K562 (cell line): ENCODE measurements around the gene MDN1. TPM values are rescaled to one million over a fixed set of nuclear protein-coding genes. Genes with fewer than 3 reads are reported as not detected.
"Not testable (repeated sequence)": the region's sequence is repeated elsewhere in the genome, so short reads cannot be mapped to it uniquely, and the experiment has no call there.

Experiments used
- ATAC-seq: fragments of 200-7000 bp; cut with Tn5 transposase; 3 replicates; pipeline ENCODE4 v1.9.1; 2020; ENCODE audit warnings: moderate library complexity
- BruUV-seq: library from RNA; stranded (reverse); fragments of 400-500 nt; replicated peaks from 2 replicates; lab custom pipeline; 2021; lab: Mats Ljungman, UMichigan
- CTCF ChIA-PET: fragments of 300-600 bp; formaldehyde crosslinking; extraction: SDS; loops from one replicate; lab custom pipeline; 2021; ENCODE audit warnings: low intra/inter-chr PET ratio; lab: Yijun Ruan, JAX
- POLR2A ChIA-PET: fragments of 300-600, 350-650 bp; sonication (Branson Sonifier 250); formaldehyde crosslinking; extraction: SDS; loops from one replicate; lab custom pipeline; 2021; ENCODE audit warnings: antibody characterized with exemption, inconsistent platforms; lab: Yijun Ruan, JAX
- DNase-seq, 4 experiments: peaks; one replicate each; pipeline versions ENCODE4 v3.0.0 to v3.0.0-alpha.2; 2011 to 2018; ENCODE audit warnings: low spot score in 3 of 4, mixed read lengths in 3 of 4; ENCODE audit errors: extremely low read depth in 1 of 4
- FAIRE-seq: peaks from 2 replicates; lab custom pipeline; 2011; peaks lifted over from hg19 to GRCh38; lab: Jason Lieb, UNC
- H2AFZ ChIP-seq: 2 replicates; pipeline ENCODE4 v1.6.0; 2011; ENCODE audit warnings: low read depth, low read length, control low read depth, inconsistent platforms
- H3K27ac ChIP-seq: fragments of 200-600 bp; 3 replicates; pipeline ENCODE4 v1.8.0; 2011; ENCODE audit warnings: low read depth, mild to moderate bottlenecking, control low read depth, inconsistent platforms, low read length, moderate library complexity, mixed read lengths; ENCODE audit errors: extremely low read depth
- H3K27me3 ChIP-seq, 2 experiments: fragments of 300-600 bp in 1 of 2; 2 replicates in 1 of 2; 3 replicates in 1 of 2; pipeline versions ENCODE4 v1.6.0 to v1.8.0; 2011; ENCODE audit warnings: inconsistent platforms in 2 of 2, low read length in 2 of 2, mild to moderate bottlenecking in 1 of 2, mixed read lengths in 1 of 2, moderate library complexity in 1 of 2; ENCODE audit not compliant: control insufficient read depth in 2 of 2, insufficient read depth in 2 of 2
- H3K36me3 ChIP-seq: fragments of 300-600 bp; 3 replicates; pipeline ENCODE4 v1.8.0; 2011; ENCODE audit warnings: mild to moderate bottlenecking, low read length, inconsistent platforms; ENCODE audit not compliant: control insufficient read depth, insufficient read depth
- H3K4me1 ChIP-seq, 2 experiments: fragments of 200-600 bp in 1 of 2; replicated peaks in 1 of 2; 2 replicates in 1 of 2; 3 replicates in 1 of 2; pipeline versions ENCODE4 v1.5.1 to v1.8.0; 2011; ENCODE audit warnings: inconsistent platforms in 2 of 2, low read length in 2 of 2, mild to moderate bottlenecking in 1 of 2, mixed read lengths in 1 of 2, moderate library complexity in 1 of 2; ENCODE audit not compliant: control insufficient read depth in 2 of 2, insufficient read depth in 2 of 2
- H3K4me2 ChIP-seq: 2 replicates; pipeline ENCODE4 v1.6.1; 2011; ENCODE audit warnings: low read length, control low read depth, inconsistent platforms, mixed read lengths; ENCODE audit not compliant: insufficient read depth
- H3K4me3 ChIP-seq: fragments of 200-600 bp; sonication (generic), shearing (Covaris generic); 2 replicates; pipeline ENCODE4 v1.5.1; 2016; ENCODE audit warnings: control low read depth, inconsistent platforms
- H3K79me2 ChIP-seq: fragments of 200-600 bp; 3 replicates; pipeline ENCODE4 v1.8.0; 2011; ENCODE audit warnings: low read length, inconsistent platforms; ENCODE audit not compliant: control insufficient read depth, insufficient read depth
- H3K9ac ChIP-seq, 2 experiments: 2 replicates each; pipeline versions ENCODE4 v1.6.0 to v1.6.1; 2011; ENCODE audit warnings: low read depth in 2 of 2, low read length in 2 of 2, control low read depth in 1 of 2, inconsistent platforms in 1 of 2, mild to moderate bottlenecking in 1 of 2, mixed read lengths in 1 of 2; ENCODE audit not compliant: insufficient read depth in 1 of 2
- H3K9me1 ChIP-seq: one replicate; pipeline ENCODE4 v1.6.0; 2011; ENCODE audit warnings: inconsistent platforms, mild to moderate bottlenecking, low read length, moderate library complexity; ENCODE audit not compliant: control insufficient read depth, insufficient read depth
- H3K9me3 ChIP-seq: replicated peaks from 2 replicates; pipeline ENCODE4 v1.5.1; 2011; ENCODE audit warnings: low read depth, low read length, inconsistent platforms; ENCODE audit not compliant: control insufficient read depth, insufficient read depth
- H4K20me1 ChIP-seq: replicated peaks from 2 replicates; pipeline ENCODE4 v1.6.1; 2011; ENCODE audit warnings: low read length, inconsistent platforms, mixed read lengths; ENCODE audit not compliant: control insufficient read depth, insufficient read depth
- BRF1 ChIP-seq: IDR thresholded peaks from 3 replicates; pipeline ENCODE4 v1.6.1; 2011; ENCODE audit warnings: borderline replicate concordance, mild to moderate bottlenecking; ENCODE audit not compliant: insufficient read length; ENCODE audit errors: extremely low read depth
- SP1 ChIP-seq: sonication (generic); formaldehyde crosslinking; IDR thresholded peaks from 2 replicates; pipeline ENCODE4 v1.8.1; 2022; ENCODE audit warnings: mild to moderate bottlenecking, missing genetic modification reagents
- YY1 ChIP-seq, 3 experiments: IDR thresholded peaks; 2 replicates each; pipeline ENCODE4 v1.6.1; 2011; ENCODE audit warnings: low read length in 2 of 3, mild to moderate bottlenecking in 2 of 3, moderate library complexity in 2 of 3, borderline replicate concordance in 1 of 3, control low read depth in 1 of 3, low read depth in 1 of 3; ENCODE audit not compliant: insufficient read depth in 3 of 3, insufficient replicate concordance in 2 of 3, control insufficient read depth in 1 of 3, insufficient read length in 1 of 3; ENCODE audit errors: extremely low read depth in 1 of 3
- WGBS: fragments of 100-300 bp; shearing (Covaris generic); methylation state at CpG from one replicate; pipeline ENCODE4 v1.1.6; 2016; ENCODE audit warnings: low coverage, mixed read lengths; ENCODE audit not compliant: insufficient coverage; ENCODE audit errors: missing lambda C conversion rate; 5-methylcytosine and 5-hydroxymethylcytosine counted together
- in situ Hi-C: fragments of 300-500 bp; cut with MboI; formaldehyde crosslinking; loops from 4 replicates; pipeline ENCODE4 v1.15.0; 2018; ENCODE audit warnings: inconsistent platforms, mixed read lengths
- intact Hi-C: fragments of 100-400 bp; cut with micrococcal nuclease; formaldehyde crosslinking; loops from 2 replicates; pipeline ENCODE4 v1.14.2; 2022
- polyA plus RNA-seq, 8 experiments: library from polyadenylated mRNA; depleted of rRNA in 4 of 8; stranded (reverse) in 5 of 8; unstranded in 3 of 8; fragments of >200 nt; fragmentation: Nextera tagmentation in 2 of 8; fragmentation: Illumina TruSeq in 1 of 8; extraction: Ambion mirVana in 2 of 8; extraction: Trizol in 1 of 8; gene quantifications; 2 replicates each; pipeline versions ENCODE4 v1.2.1 to v1.2.3, GENCODE V29; 2011 to 2014; ENCODE audit warnings: inconsistent platforms in 1 of 8, missing spikeins in 1 of 8
- total RNA-seq, 7 experiments: library from RNA; depleted of rRNA in 6 of 7; stranded (reverse); fragments of >200 nt in 6 of 7; fragmentation: Illumina TruSeq in 2 of 7; extraction: Trizol in 2 of 7; gene quantifications; 2 replicates each; pipeline versions ENCODE4 v1.2.1 to v1.2.3, GENCODE V29; 2011 to 2021; ENCODE audit warnings: low replicate concordance in 1 of 7

MDN1 gene
- total and polyA plus RNA-seq, 9 of the 15 experiments (the other 6 are each of a cell fraction or from before 2014, with no cell fraction given): 25.6 to 93.6 (median 43.0) TPM

DNA sequence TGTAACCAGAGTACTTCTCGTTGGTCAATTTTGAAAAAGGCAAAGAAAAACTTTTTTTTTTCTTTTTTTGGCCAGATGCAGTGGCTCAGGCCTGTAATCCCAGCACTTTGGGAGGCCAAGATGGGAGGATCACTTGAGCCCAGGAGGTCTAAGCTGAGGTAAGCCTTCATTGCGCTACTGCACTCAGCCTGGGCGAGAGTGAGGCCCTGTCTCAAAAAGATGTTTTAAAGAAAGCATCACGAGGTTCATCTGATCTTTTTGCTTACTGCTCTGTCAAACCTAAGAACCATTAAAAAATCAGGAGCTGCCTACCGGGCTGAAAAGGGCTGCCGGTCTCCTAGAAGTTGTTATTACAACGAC is 181.7 kb downstream of the MDN1 start:
- H3K4me3 ChIP-seq: peak overlapping the region; percentile 70
- peaks cover 29% of the 10 kb centered on the region for H3K36me3 ChIP-seq
- WGBS: 0% methylated on average over 7 of the region's 7 CpGs
- no peaks in the 10 kb centered on the region for H3K9me1 ChIP-seq
- intact Hi-C loops (no loop called here), in situ Hi-C loops (no loop called here)
- FAIRE-seq: no peak
- peak overlapping the region; percentile 98 for H2AFZ ChIP-seq
- BruUV-seq: no TSS peak
- H3K4me1 ChIP-seq: peaks cover 0 to 4% of the 10 kb centered on the region in 2 experiments; a peak in 1 of 5 replicates
- ATAC-seq: peak; percentile 26
- CTCF ChIA-PET: no interaction called here
- no peaks in the 10 kb centered on the region for H3K9me3 ChIP-seq
- peaks cover 9% of the 10 kb centered on the region for H3K79me2 ChIP-seq
- TF ChIP-seq YY1 (IDR thresholded peaks at IDR 0.05; ENCODE audit: borderline replicate concordance in 1 of 3, control insufficient read depth in 1 of 3, extremely low read depth in 1 of 3, insufficient read depth in 3 of 3, insufficient read length in 1 of 3, insufficient replicate concordance in 2 of 3, low read depth in 1 of 3, low read length in 2 of 3): peak in 1 of 3 experiments; percentile 25
- no peak for TF ChIP-seq SP1 (CRISPR knock-in tag)
- no peak for TF ChIP-seq BRF1
- H3K4me2 ChIP-seq: peak overlapping the region; percentile 87
- H3K27me3 ChIP-seq: no peaks in the 10 kb centered on the region
- peak in 1 of 4 experiments; percentile 19 for DNase-seq
- H4K20me1 ChIP-seq: no peaks in the 10 kb centered on the region
- POLR2A ChIA-PET: interaction anchor here (0.6 to 2.3 kb wide), 3 partner anchors 8 to 1180 kb away, joined by 3 to 15 read pairs (median 3); no protein-coding TSS in a partner anchor
- peak overlapping the region; percentile 85 for H3K27ac ChIP-seq
- peak overlapping the region; percentile 72 to 91 for H3K9ac ChIP-seq

DNA sequence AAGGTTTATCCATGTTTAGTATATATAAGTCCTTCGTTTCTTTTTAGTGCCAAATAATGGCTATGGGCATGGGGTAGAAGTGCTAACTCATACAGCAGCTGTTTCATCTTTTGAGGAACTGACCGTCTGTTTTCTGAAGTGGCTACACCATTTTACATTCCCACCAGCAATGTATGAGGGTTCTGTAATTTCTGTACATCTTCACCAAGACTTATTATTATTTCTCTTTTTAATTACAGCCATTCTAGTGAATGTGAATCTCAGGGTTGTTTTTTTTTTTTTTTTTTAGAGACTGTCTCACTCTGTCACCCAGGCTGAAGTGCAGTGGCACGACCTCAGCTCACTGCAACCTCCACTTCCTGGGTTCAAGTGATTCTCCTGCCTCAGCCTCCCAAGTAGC is 183.2 kb downstream of the MDN1 start:
- BruUV-seq, H3K9ac ChIP-seq, H3K9me3 ChIP-seq, H3K27me3 ChIP-seq, POLR2A ChIA-PET, DNase-seq, in situ Hi-C loops, CTCF ChIA-PET, H2AFZ ChIP-seq, H3K4me3 ChIP-seq, H3K79me2 ChIP-seq, H3K9me1 ChIP-seq, H4K20me1 ChIP-seq, H3K4me1 ChIP-seq, H3K4me2 ChIP-seq, FAIRE-seq, ATAC-seq, intact Hi-C loops, H3K27ac ChIP-seq: not testable (repeated sequence)
- H3K36me3 ChIP-seq: peaks cover 20% of the 10 kb centered on the region
- 100% methylated on average over 2 of the region's 3 CpGs for WGBS
